GM06990 (cell line): Measurements from ENCODE around the gene CFAP43.

Experiments
- DNase-seq: peaks from one replicate; pipeline ENCODE4 v3.0.0-alpha.2; 2011; ENCODE audit not compliant: insufficient read length; ENCODE audit errors: extremely low read depth
- H3K27me3 ChIP-seq: replicated peaks from 2 replicates; pipeline ENCODE4 v1.6.0; 2011; ENCODE audit warnings: low read length; ENCODE audit not compliant: control insufficient read depth, insufficient read depth
- H3K36me3 ChIP-seq: 2 replicates; pipeline ENCODE4 v1.5.1; 2011; ENCODE audit warnings: low read length; ENCODE audit not compliant: control insufficient read depth, insufficient read depth
- H3K4me3 ChIP-seq: replicated peaks from 2 replicates; pipeline ENCODE4 v1.5.1; 2011; ENCODE audit warnings: low read depth, mild to moderate bottlenecking, control low read depth, low read length
- TF ChIP-seq, protein P1 (sequence below): IDR thresholded peaks from 2 replicates; pipeline ENCODE4 v1.5.1; 2011; ENCODE audit warnings: low read length, control low read depth, mild to moderate bottlenecking, inconsistent platforms; ENCODE audit not compliant: insufficient read depth, poor library complexity, severe bottlenecking

CFAP43 gene

DNA sequence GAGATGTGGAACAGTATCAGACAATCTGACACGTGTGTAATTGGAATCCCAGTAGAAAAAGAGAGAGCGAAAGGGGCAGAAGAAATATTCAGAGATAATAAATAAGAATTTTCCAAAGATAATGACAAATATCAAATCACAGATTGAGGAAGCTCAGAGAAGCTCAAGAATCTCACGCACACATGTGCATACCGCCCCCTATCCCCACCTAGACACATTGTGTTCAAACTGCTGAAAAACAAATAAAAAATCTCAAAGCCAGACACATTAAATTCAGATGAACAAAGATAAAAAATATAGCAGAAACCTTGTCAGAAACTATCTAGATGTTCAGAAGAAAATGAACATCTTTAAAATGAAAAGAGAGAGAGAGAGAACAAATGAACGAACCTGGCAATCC, 92.9 kb downstream of the CFAP43 start:
- DNase-seq = no peak
- no peaks in the 10 kb centered on the region for H3K27me3 ChIP-seq
- TF ChIP-seq, protein P1, sequence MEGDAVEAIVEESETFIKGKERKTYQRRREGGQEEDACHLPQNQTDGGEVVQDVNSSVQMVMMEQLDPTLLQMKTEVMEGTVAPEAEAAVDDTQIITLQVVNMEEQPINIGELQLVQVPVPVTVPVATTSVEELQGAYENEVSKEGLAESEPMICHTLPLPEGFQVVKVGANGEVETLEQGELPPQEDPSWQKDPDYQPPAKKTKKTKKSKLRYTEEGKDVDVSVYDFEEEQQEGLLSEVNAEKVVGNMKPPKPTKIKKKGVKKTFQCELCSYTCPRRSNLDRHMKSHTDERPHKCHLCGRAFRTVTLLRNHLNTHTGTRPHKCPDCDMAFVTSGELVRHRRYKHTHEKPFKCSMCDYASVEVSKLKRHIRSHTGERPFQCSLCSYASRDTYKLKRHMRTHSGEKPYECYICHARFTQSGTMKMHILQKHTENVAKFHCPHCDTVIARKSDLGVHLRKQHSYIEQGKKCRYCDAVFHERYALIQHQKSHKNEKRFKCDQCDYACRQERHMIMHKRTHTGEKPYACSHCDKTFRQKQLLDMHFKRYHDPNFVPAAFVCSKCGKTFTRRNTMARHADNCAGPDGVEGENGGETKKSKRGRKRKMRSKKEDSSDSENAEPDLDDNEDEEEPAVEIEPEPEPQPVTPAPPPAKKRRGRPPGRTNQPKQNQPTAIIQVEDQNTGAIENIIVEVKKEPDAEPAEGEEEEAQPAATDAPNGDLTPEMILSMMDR = peak; percentile 50
- no peak overlapping the region for H3K4me3 ChIP-seq
- H3K36me3 ChIP-seq = no peaks in the 10 kb centered on the region

DNA sequence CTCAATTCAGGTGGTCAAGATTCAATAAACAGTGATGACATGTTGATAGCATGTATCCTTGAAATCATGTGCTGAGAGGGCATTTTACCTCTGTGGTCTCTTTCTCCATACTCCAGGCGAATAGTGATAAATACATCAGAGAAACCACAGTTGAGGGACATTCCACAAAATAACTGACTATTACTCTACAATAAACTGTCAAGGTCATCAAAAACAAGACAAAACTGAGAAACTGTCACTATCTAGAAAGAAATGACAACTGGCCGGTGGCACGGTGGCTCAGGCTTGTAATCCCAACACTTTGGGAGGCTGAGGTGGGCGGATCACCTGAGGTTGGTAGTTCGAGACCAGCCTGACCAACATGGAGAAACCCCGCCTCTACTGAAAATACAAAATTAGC, 94.0 kb downstream of the CFAP43 start:
- TF ChIP-seq, protein P1 = no peak
- H3K27me3 ChIP-seq = no peaks in the 10 kb centered on the region
- H3K36me3 ChIP-seq = no peaks in the 10 kb centered on the region
- H3K4me3 ChIP-seq = no peak overlapping the region
- no peak for DNase-seq

DNA sequence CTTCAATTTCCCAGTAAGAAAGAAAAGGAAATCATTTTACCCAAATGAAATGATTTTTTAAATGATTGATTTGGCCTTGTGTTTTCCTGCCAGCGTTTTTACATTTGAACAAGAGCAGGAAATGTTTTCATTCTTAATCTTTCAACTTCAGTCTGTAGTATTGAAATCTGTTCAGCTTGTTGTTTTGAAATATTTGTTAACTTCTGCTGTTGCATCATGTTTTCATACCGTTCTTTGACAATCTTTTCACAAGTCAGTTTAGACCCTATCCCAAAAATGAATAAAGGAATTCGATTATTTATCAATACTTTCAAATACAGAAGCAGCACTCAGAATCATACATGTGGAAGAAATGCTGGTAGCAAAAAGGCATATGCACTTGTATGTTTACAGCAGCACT, 102.1 kb downstream of the CFAP43 start:
- no peak for DNase-seq
- no peaks in the 10 kb centered on the region for H3K27me3 ChIP-seq
- TF ChIP-seq, protein P1 = no peak
- H3K4me3 ChIP-seq = no peak overlapping the region
- no peaks in the 10 kb centered on the region for H3K36me3 ChIP-seq

DNA sequence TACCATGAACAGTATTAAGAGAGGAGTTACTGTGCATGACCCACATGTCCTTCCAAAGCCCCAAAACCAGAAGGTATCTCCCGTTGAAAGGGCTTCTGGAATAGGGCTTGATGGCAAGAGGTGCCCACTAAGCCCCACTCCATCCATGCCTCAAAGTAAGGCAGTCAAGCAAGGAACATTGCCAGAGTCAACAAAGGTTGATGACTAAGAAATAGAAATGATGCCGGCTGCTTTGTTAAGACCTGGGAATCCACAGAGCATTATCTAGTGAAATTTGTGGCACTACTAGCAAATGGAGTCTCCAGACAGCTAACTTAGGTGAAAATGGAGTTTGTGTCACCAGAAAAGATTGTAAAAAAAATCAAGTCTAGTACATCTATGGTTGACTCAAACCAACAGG, 104.0 kb downstream of the CFAP43 start:
- TF ChIP-seq, protein P1 = no peak
- no peak for DNase-seq
- H3K36me3 ChIP-seq = no peaks in the 10 kb centered on the region
- no peaks in the 10 kb centered on the region for H3K27me3 ChIP-seq
- H3K4me3 ChIP-seq = no peak overlapping the region

DNA sequence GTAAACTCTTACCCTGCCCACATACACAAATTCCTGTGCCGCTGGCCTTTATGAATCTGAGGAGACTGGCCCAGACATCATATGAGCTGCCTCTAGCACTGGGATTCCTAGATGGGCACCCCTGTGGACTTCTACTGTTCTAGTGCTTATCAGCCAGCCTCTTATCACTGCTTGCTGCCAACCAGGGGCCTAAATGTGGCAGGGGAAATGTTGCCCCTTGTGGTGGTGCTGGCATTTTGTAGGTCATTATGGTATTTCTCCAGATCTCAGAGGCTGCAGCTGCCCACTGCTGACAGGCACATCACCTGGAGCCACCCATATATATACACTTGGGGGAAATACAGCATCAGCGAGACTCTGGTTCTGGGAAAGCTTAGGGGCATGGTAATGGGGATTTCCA, 104.8 kb downstream of the CFAP43 start:
- no peak for DNase-seq
- TF ChIP-seq, protein P1 = peak; percentile 50
- Histone ChIP-seq H3K27me3 (no peaks in the 10 kb centered on the region), H3K36me3 (no peaks in the 10 kb centered on the region), H3K4me3 (no peak overlapping the region)

DNA sequence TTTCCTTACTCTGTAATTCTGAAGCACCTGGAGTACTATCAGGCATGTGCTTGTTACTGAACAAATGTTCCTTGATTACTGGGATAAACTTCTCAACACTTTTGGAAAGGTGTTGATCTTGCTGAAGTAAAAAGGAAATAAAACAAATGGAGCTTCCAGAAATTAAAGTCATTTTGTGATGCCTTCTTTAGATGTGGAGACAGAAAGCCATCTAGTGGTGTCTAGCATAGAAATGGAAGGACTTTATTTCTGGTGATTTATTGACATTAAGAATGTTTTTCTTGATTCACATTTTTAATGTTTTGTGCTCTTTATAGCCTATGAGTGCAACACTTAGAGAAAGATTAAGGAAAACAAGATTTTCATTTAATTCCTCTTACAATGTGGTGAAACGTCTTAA, 108.8 kb downstream of the CFAP43 start:
- TF ChIP-seq, protein P1 = peak; percentile 29
- no peak overlapping the region for H3K4me3 ChIP-seq
- no peaks in the 10 kb centered on the region for H3K36me3 ChIP-seq
- H3K27me3 ChIP-seq = no peaks in the 10 kb centered on the region
- no peak for DNase-seq
